Stimulated activated naive CD8-positive, alpha-beta T cell treated with anti-CD3 and anti-CD28 coated beads, Interleukin-15, Interleukin-2, amounts not matched to agents 100 ng/mL and 50 ng/mL, for 24 hours (primary cell): Measurements from ENCODE around the gene ANKRD1.

Experiments
- H3K27ac Mint-ChIP-seq: one replicate; pipeline ENCODE4 v1.8.0; 2021; ENCODE audit warnings: mild to moderate bottlenecking, mixed read lengths
- H3K27me3 Mint-ChIP-seq: one replicate; pipeline ENCODE4 v1.8.0; 2021; ENCODE audit warnings: mixed read lengths
- H3K36me3 Mint-ChIP-seq: one replicate; pipeline ENCODE4 v1.8.0; 2021; ENCODE audit warnings: low read depth, mixed read lengths
- H3K4me1 Mint-ChIP-seq: one replicate; pipeline ENCODE4 v1.8.0; 2021; ENCODE audit warnings: low read depth, mixed read lengths
- H3K4me3 Mint-ChIP-seq: one replicate; pipeline ENCODE4 v1.8.0; 2021; ENCODE audit warnings: mild to moderate bottlenecking, mixed read lengths
- H3K9me3 Mint-ChIP-seq: one replicate; pipeline ENCODE4 v1.8.0; 2021; ENCODE audit warnings: mixed read lengths

Gene ANKRD1

DNA sequence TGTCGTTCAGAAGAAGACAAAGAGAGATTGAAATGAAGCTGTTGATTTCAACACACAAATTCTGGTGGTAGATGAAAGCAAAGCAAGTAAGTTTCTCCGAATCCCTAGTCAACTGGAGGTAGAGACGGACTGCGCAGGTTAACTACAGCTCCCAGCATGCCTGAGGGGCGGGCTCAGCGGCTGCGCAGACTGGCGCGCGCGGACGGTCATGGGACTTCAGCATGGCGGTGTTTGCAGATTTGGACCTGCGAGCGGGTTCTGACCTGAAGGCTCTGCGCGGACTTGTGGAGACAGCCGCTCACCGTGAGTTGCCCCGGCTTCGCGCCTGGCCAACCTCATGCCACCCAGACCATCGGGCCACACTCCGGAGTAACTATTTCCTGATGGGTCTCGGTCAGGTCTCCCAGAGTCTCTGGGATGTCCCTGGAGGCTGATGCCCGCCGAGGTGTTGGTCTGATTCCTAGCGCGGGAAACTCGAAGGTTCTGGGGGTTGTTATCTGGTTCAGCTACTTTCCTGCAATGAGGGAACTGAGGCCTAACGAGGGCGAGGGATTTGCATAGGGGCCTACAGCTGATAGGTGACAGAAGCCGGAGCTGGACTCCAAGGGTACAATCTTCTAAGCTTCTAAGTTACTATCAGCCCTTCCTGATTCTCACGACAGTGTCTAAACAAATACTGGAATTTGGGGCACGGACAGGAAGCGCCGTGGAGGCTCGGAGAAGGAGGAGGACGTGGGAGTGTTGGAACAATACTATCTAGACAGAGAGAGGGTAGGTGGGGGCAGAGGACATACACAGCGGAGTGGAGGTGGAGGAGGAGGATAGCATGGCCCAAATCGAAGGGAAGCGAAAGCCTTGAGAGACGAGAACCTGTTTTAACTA lies 48.9 kb downstream of the ANKRD1 start, which contains the start of gene RPP30:
TSS of gene RPP30 (plus strand) at position 209 of the 882 bp plus-strand sequence. CDS start at position 222, 13 bp downstream.
- peaks cover 4% of the 10 kb centered on the region for H3K9me3 Mint-ChIP-seq
- peaks cover 36% of the 10 kb centered on the region for H3K27me3 Mint-ChIP-seq
- H3K27ac Mint-ChIP-seq = peak within 1 kb of the TSS; percentile 91
- peak within 1 kb of the TSS; percentile 95 for H3K4me3 Mint-ChIP-seq
- H3K36me3 Mint-ChIP-seq = peaks cover 15% of the 10 kb centered on the region
- H3K4me1 Mint-ChIP-seq = peaks cover 38% of the 10 kb centered on the region

DNA sequence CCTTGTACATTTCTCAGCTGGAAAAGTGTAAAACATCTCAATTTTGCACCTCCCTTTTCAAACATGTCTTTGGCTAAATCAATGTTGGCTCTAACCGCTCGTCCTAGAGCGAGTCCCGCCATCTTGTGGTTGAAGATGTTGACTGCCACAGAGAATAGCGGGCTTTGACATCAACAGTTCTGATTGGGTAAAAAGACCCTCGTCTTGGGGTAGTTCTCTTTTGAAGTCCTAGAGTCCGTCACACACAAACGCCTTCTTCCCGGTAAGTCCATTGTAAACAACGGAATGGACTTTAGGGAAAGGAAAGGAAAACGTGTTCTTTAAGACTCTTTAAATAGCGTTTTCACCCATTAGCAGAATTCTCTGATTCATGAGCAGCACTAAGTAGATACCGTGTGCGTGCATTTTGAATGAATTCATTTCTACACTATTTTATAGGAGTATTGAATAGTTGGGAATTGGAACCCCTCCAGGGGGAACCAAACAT lies 49.6 kb downstream of the ANKRD1 start:
- H3K4me1 Mint-ChIP-seq = peaks cover 38% of the 10 kb centered on the region

DNA sequence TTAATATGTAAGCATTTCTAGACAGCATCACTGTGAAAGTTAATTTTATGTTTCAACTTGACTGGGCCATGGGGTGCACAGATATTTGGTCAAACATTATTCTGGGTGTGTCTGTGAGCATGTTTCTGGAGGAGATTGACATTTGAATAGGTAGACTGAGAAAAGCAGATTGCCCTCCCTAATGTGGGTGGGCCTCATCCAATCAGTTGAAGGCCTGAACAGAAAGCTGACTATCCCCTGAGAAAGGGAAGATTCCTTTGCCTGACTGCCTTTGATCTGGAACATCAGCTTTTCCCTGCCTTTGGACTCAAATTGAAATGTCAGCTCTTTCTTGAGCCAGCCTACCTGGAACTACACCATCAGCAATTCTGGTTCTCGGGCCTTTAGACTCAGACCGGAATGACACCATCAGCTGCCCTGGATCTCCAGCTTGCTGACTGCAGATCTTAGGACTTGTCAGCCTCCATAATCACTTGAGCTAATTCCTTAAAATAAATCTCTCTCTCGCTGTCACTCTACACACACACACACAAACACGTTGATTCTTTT lies 54.8 kb downstream of the ANKRD1 start:
- H3K36me3 Mint-ChIP-seq = no peaks in the 10 kb centered on the region
- H3K4me3 Mint-ChIP-seq = no peak overlapping the region
- H3K27ac Mint-ChIP-seq = no peak overlapping the region
- peaks cover 8% of the 10 kb centered on the region for H3K4me1 Mint-ChIP-seq
- peaks cover 71% of the 10 kb centered on the region for H3K27me3 Mint-ChIP-seq
- H3K9me3 Mint-ChIP-seq = peaks cover 4% of the 10 kb centered on the region

More for the DNA sequence above, 49.6 kb downstream of the ANKRD1 start:
- Mint-ChIP-seq H3K9me3 (peaks cover 4% of the 10 kb centered on the region), H3K27me3 (peaks cover 40% of the 10 kb centered on the region), H3K36me3 (peaks cover 10% of the 10 kb centered on the region), H3K27ac (peak overlapping the region; percentile 91), H3K4me3 (peak overlapping the region; percentile 95)

DNA sequence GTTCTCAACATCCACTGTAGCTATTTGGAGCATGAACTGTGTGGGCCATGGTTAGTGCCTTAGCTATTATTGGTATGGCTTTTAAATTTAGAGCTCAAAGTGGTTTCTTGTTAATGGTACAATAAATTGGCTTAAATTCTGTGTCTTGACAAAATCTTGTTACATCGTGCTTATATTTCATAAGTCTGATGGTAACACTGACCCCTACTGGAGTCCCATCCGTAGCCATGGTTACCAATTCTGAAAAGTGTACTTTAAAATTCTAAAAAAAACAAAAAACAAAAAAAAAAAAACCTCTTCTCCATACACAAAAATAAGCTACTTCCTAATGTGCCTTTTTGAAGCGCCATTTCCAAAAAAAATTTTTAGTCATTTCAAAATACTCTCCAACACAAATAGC lies 55.5 kb downstream of the ANKRD1 start:
- Mint-ChIP-seq H3K4me1 (peaks cover under 1% of the 10 kb centered on the region), H3K27me3 (peaks cover 69% of the 10 kb centered on the region), H3K27ac (no peak overlapping the region), H3K36me3 (no peaks in the 10 kb centered on the region), H3K4me3 (no peak overlapping the region), H3K9me3 (peaks cover 4% of the 10 kb centered on the region)

DNA sequence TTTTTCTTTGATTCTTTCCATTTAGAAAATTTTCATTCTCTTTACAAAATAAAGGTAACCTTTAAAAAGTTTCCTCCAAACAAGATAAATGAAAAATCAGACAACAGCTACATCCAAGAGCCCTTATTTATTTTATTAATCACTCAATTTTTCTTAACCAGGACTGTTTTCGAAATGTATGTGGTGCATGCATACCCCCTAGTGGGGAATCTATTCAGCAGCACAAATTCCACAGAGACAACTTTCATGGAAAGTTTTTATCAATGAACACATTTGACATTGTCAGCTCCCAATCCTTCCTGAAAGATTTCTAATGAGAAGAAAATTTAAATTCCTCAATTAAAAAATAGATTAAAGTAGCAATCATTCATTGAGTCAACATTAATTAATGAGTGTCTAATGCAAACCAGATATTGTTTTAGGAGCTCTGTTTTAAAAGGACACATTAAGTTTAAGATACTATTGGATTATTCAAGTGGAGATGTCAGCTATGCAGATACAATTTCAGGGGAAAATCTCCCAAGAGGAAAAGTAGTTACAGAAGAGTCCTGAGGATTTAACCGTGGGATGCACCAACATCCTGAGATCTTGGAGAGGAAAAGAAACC lies 57.9 kb downstream of the ANKRD1 start:
- Mint-ChIP-seq H3K27ac (no peak overlapping the region), H3K4me3 (no peak overlapping the region), H3K27me3 (peaks cover 68% of the 10 kb centered on the region), H3K4me1 (peaks cover 15% of the 10 kb centered on the region), H3K36me3 (no peaks in the 10 kb centered on the region), H3K9me3 (no peaks in the 10 kb centered on the region)
